ENCODE measurements around the gene SCML1.

SCML1 gene

DNA sequence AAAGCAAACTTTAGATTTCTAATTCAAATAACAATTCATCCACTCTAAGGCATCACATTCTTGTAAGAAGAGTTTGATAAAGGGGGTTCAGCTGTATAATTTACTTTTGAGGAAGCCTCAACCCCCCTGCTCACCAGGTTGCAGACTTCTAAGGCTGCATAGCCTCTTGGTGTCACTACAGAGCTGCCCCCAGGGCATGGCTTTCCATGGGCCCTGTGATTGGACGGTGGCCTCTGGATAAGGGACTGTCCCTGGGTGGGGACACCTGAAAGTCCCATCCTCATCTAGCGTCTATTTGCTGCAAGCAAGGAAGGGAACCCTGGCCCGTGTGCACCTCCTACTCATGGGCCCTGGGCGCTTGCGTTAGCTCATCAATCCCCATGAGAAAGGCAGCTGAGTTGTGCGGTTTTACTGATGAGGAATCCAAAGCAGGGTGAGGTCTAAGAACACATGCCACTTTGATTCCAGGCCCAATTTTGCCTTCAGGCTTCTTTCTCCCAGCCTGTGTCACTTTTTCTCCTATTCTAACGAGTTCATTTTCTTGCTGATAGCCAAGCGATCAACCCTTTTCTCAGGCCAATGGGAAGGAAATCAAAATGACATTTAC, 51.8 kb downstream of the SCML1 start:
- no peak for DNase-seq (ENCODE audit: low read depth)

DNA sequence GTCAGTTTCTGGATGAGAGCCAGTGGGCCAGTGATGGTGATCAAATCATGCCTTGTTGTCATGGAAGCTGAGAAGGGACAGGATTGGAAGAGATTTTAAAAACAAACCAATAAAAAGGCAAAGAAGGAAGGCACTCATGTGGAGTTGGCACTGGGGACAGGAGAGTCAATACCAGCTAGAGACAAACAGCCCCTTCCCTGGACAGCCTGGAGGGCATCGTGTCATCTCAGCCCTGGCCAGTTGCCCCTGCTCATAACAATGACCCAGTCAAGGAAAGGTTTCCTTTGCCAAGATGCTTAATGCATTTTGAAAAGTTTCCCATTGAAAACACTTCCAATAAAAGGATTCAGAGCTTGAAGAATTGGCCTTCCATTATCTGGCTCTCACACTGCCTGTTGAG, 55.5 kb downstream of the SCML1 start:
- no peak for DNase-seq (ENCODE audit: low read depth)

DNA sequence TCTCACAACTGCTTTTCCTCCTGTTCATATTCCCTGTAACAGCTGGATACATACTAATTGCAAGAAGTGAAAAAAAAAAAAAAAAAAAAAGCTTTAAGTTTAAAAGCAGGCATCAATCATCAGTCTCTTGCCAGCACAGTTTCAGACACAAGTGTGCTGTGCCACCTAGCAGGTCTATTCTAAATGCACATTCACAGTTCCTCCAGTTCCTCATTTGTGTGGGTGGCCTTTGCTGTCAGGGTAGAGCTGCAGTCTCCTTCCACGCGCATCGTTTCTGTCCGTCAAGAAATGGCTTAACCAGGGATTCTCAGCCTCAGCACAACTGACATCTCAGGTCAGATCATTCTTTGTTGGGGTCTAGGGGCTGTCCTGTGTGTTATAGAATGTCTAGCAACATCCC, 61.6 kb downstream of the SCML1 start:
- no peak for DNase-seq (ENCODE audit: low read depth)

DNA sequence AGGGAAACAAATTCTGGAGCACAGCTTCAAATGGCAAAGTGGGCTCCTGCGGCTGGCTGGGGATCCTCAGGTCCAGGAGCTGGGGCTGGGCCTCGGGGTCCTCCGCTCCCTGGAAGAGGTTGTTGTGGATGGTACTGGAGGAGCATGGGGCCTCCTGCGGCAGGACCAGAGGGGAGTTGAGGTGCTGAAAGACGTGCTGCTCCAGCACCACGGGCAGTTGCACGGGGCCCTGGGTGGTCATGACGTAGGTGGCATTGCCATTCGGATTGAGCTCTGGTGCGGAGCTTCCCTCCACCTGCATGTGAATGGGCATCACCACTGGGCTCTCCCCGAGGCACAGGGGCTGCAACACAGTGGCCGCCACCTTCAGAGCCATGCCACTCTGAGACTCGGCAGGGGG, 64.1 kb downstream of the SCML1 start:
- DNase-seq (ENCODE audit: low read depth), result no peak

DNA sequence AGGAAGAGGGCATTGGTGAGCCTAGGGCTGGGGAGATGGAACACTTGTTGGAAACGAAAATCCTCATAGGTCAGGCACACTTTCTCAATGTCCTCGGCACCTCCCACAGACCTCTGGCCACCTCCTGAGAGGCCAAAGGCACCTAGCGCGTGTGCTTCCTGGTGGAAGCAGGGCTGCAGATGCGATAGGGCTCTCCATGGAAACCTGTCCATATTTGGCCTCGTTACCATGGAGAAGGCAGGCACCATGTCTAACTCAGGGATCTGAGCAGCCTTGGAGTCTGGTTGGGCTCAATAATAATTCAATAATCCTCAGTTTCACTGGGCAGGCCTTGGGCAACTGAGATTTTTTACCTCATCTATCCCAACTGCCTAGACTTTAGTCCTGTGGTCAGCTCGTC, 65.5 kb downstream of the SCML1 start:
- no peak for DNase-seq (ENCODE audit: low read depth)

DNA sequence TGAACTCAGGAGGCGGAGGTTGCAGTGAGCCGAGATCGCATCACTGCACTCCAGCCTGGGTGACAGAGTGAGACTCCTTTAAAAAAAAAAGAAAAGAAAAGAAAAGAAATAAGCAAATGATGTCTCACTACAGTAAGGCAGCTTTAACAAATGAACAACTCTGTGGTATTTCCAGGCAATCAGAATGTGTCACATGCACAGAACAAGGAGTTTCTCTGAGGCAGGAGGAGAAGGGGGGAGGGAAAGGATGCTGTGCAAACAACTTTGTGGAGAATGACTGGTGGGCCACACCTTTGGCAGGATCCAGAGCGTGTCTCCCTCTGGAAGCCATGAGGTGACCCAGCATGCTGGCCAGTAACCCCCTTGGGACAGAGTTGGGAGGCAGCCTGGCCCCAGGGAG, 66.2 kb downstream of the SCML1 start:
- DNase-seq (ENCODE audit: low read depth), result no peak

Measured in stimulated activated CD8-positive, alpha-beta memory T cell treated with anti-CD3 and anti-CD28 coated beads, Interleukin-12 subunit alpha, Interleukin-12 subunit beta, amount 100 ng/mL, for 4 hours (primary cell).